ENCODE measurements around the gene FRS2. TPM values are rescaled to one million over a fixed set of nuclear protein-coding genes. Genes with fewer than 3 reads are reported as not detected.
"Not testable (repeated sequence)": the region's sequence is repeated elsewhere in the genome, so short reads cannot be mapped to it uniquely, and the experiment has no call there.

Gene FRS2
- total RNA-seq, 2 donors from 2014 or later = 11.0 to 12.8 TPM

- peak; percentile 98 for ATAC-seq (replicated peaks)
- Mint-ChIP-seq H3K4me3 (peak within 1 kb of the TSS; percentile 98), H3K4me1 (no peaks in the 10 kb centered on the region), H3K27me3 (no peaks in the 10 kb centered on the region), H3K27ac (peak within 1 kb of the TSS; percentile 96), H3K36me3 (ENCODE audit: low read depth) (peaks cover 52% of the 10 kb centered on the region), H3K9me3 (no peaks in the 10 kb centered on the region)
These were observed 115.2 kb downstream of the FRS2 start, which contains the start of gene CCT2 for GRCh38 chr12:69585189-69586062. Gene CCT2 (plus strand): TSS chr12:69585459. CDS start chr12:69585522, 63 bp downstream.

- Mint-ChIP-seq H3K27me3 (no peaks in the 10 kb centered on the region), H3K36me3 (ENCODE audit: low read depth) (peaks cover 84% of the 10 kb centered on the region), H3K4me1 (no peaks in the 10 kb centered on the region), H3K4me3 (no peak overlapping the region), H3K27ac (no peak overlapping the region), H3K9me3 (no peaks in the 10 kb centered on the region)
- no peak for ATAC-seq (replicated peaks)
These were observed 118.3 kb downstream of the FRS2 start for GRCh38 chr12:69588527-69588926.

- ATAC-seq (replicated peaks) = no peak
- peaks cover 89% of the 10 kb centered on the region for H3K36me3 Mint-ChIP-seq (ENCODE audit: low read depth)
- H3K27me3 Mint-ChIP-seq = no peaks in the 10 kb centered on the region
- no peak overlapping the region for H3K27ac Mint-ChIP-seq
- no peak overlapping the region for H3K4me3 Mint-ChIP-seq
- H3K9me3 Mint-ChIP-seq = no peaks in the 10 kb centered on the region
- H3K4me1 Mint-ChIP-seq = peaks cover 4% of the 10 kb centered on the region
These were observed 118.9 kb downstream of the FRS2 start for GRCh38 chr12:69589082-69589481.

GRCh38 chr12:69595689-69596088 lies 125.5 kb downstream of the FRS2 start:
- no peak for ATAC-seq (replicated peaks)
- Mint-ChIP-seq H3K4me1 (peaks cover 4% of the 10 kb centered on the region), H3K27me3 (no peaks in the 10 kb centered on the region), H3K4me3 (no peak overlapping the region), H3K27ac (peak overlapping the region; percentile 39), H3K36me3 (ENCODE audit: low read depth) (peaks cover 97% of the 10 kb centered on the region), H3K9me3 (no peaks in the 10 kb centered on the region)

GRCh38 chr12:69598174-69598753 lies 128.1 kb downstream of the FRS2 start:
- Mint-ChIP-seq H3K27me3 (no peaks in the 10 kb centered on the region), H3K4me1 (peaks cover 4% of the 10 kb centered on the region), H3K36me3 (ENCODE audit: low read depth) (peaks cover 97% of the 10 kb centered on the region), H3K9me3 (no peaks in the 10 kb centered on the region), H3K27ac (peak overlapping the region; percentile 47), H3K4me3 (no peak overlapping the region)
- no peak for ATAC-seq (replicated peaks)

DNA sequence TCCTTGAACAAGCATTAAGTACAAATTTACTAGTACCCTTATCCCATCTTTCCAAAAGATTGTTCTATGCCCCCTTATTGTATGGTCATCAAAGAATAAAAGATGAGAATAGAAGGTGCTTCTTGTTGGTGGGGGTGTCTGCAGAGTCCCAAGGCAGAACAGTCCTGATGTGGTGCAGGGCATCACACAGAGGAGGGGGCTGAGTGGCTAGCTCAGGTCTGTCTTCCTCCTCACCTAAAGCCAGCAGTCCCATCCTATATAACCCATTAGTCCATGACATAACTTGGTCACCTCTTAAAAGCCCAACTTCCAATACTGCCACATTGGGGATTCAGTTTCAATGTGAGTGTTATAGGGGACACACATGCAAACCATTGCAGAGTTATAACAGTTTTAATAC lies 130.6 kb downstream of the FRS2 start:
- H3K4me1 Mint-ChIP-seq = no peaks in the 10 kb centered on the region
- H3K9me3 Mint-ChIP-seq = no peaks in the 10 kb centered on the region
- peaks cover 75% of the 10 kb centered on the region for H3K36me3 Mint-ChIP-seq (ENCODE audit: low read depth)
- H3K27ac Mint-ChIP-seq = no peak overlapping the region
- ATAC-seq (replicated peaks) = no peak
- no peak overlapping the region for H3K4me3 Mint-ChIP-seq
- no peaks in the 10 kb centered on the region for H3K27me3 Mint-ChIP-seq

DNA sequence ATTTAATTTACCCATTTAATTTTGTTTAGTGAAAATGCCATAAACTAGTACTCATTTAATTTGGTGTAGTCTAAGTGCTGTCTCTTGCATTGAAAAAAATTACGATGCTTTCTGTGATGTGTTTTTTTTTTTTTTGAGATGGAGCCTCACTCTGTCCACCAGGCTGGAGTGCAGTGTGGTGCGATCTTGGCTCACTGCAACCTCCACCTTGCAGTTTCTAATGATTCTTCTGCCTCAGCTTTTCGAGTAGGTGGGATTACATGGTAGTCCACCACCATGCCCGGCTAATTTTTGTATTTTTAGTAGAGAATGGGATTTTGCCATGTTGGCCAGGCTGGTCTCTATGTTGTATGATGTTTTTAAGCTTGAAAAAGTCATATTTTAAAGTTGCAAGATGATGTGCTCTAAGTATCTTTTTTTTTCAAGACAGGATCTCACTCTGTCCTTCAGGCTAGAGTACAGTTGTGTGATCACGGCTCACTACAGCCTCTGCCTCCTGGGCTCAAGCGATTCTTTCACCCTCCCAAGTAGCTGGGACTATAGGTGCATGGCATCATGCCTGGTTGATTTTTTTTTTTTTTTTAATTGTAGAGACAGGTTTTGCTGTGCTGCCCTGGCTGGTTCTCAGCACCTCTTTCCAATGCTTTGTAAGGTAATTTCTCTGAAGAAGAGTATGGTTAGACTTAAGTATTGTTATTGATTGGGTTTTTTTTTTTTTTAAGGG lies 131.9 kb downstream of the FRS2 start:
- H3K4me1 Mint-ChIP-seq = no peaks in the 10 kb centered on the region
- no peak overlapping the region for H3K27ac Mint-ChIP-seq
- no peak overlapping the region for H3K4me3 Mint-ChIP-seq
- H3K9me3 Mint-ChIP-seq = no peaks in the 10 kb centered on the region
- peaks cover 62% of the 10 kb centered on the region for H3K36me3 Mint-ChIP-seq (ENCODE audit: low read depth)
- no peaks in the 10 kb centered on the region for H3K27me3 Mint-ChIP-seq
- no peak for ATAC-seq (replicated peaks)

DNA sequence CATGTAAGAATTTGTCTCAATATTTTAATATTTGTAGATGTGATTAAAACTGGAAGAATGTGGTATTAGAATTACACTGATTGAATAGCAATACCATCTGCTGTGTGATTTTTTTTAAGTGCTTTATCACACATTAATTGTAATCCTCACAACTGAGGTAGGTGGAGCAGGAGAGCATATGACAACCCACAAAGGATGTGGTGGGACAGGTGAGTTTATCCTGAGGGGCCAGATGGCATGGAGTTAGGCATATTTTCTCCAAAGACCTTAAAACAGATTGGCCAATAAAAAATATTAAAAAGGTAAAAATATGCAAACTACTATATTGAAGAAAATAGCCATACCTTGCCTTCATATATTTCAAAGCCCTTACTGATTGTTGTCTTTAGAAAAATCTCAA lies 132.8 kb downstream of the FRS2 start:
- H3K4me1 Mint-ChIP-seq = no peaks in the 10 kb centered on the region
- no peaks in the 10 kb centered on the region for H3K27me3 Mint-ChIP-seq
- no peak overlapping the region for H3K4me3 Mint-ChIP-seq
- H3K9me3 Mint-ChIP-seq = no peaks in the 10 kb centered on the region
- peaks cover 54% of the 10 kb centered on the region for H3K36me3 Mint-ChIP-seq (ENCODE audit: low read depth)
- H3K27ac Mint-ChIP-seq = no peak overlapping the region
- no peak for ATAC-seq (replicated peaks)

DNA sequence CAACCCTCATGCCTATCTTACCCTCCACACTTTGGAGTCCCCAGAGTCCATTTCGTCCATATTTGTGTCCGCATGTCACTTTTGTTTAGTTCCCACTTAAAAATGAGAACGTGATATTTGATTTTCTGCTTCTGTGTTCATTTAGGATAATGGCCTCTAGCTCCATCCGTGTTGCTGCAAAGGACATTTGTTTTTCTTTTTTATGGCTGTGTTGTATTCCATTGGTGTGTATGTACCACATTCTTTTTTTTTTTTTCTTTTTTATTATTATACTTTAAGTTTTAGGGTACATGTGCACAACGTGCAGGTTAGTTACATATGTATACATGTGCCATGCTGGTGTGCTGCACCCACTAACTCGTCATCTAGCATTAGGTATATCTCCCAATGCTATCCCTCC lies 133.4 kb downstream of the FRS2 start:
- H3K9me3 Mint-ChIP-seq; H3K4me1 Mint-ChIP-seq; H3K27me3 Mint-ChIP-seq; ATAC-seq (replicated peaks); H3K4me3 Mint-ChIP-seq; H3K27ac Mint-ChIP-seq: not testable (repeated sequence)
- peaks cover 48% of the 10 kb centered on the region for H3K36me3 Mint-ChIP-seq (ENCODE audit: low read depth)

DNA sequence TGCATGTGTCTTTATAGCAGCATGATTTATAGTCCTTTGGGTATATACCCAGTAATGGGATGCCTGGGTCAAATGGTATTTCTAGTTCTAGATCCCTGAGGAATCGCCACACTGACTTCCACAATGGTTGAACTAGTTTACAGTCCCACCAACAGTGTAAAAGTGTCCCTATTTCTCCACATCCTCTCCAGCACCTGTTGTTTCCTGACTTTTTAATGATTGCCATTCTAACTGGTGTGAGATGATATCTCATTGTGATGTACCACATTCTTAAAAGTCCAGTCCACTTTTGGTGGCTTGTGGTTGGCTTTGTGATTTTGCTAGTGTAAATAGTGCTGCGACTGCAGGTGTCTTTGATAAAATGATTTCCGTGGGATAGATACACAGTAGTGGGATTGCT lies 134.1 kb downstream of the FRS2 start:
- ATAC-seq (replicated peaks); H3K27ac Mint-ChIP-seq; H3K4me3 Mint-ChIP-seq: not testable (repeated sequence)

GRCh38 chr12:69608114-69608513 lies 137.9 kb downstream of the FRS2 start:
- H3K9me3 Mint-ChIP-seq = no peaks in the 10 kb centered on the region
- peaks cover 5% of the 10 kb centered on the region for H3K36me3 Mint-ChIP-seq (ENCODE audit: low read depth)
- H3K4me1 Mint-ChIP-seq = no peaks in the 10 kb centered on the region
- ATAC-seq (replicated peaks) = no peak
- H3K4me3 Mint-ChIP-seq = no peak overlapping the region
- H3K27me3 Mint-ChIP-seq = no peaks in the 10 kb centered on the region
- H3K27ac Mint-ChIP-seq = no peak overlapping the region

More for the DNA sequence above, 134.1 kb downstream of the FRS2 start:
- not testable (repeated sequence) for H3K27me3 Mint-ChIP-seq, H3K9me3 Mint-ChIP-seq, H3K4me1 Mint-ChIP-seq
- H3K36me3 Mint-ChIP-seq (ENCODE audit: low read depth) = peaks cover 41% of the 10 kb centered on the region

DNA sequence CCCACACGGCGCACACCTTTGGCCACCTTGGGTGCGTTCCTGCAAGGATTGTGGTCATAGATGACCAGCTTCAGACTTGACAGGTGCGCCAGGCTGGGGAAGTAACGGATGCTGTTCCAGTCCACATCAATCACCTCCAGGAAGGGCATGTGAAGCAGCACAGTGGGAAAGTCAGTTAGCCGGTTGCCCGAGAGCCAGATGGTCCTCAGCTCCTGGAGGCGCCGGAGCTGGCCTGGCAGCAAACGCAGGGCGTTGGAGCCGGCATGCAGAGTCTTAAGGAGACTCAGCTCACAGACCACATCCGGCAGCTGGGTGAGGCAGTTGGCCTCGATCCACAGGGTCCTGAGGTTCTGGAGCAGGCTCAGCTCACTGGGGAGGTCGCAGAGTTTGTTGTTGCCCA lies 139.9 kb downstream of the FRS2 start:
- H3K4me3 Mint-ChIP-seq = no peak overlapping the region
- no peak for ATAC-seq (replicated peaks)
- H3K9me3 Mint-ChIP-seq = no peaks in the 10 kb centered on the region
- peaks cover 6% of the 10 kb centered on the region for H3K27me3 Mint-ChIP-seq
- H3K4me1 Mint-ChIP-seq = no peaks in the 10 kb centered on the region
- no peaks in the 10 kb centered on the region for H3K36me3 Mint-ChIP-seq (ENCODE audit: low read depth)
- H3K27ac Mint-ChIP-seq = no peak overlapping the region

DNA sequence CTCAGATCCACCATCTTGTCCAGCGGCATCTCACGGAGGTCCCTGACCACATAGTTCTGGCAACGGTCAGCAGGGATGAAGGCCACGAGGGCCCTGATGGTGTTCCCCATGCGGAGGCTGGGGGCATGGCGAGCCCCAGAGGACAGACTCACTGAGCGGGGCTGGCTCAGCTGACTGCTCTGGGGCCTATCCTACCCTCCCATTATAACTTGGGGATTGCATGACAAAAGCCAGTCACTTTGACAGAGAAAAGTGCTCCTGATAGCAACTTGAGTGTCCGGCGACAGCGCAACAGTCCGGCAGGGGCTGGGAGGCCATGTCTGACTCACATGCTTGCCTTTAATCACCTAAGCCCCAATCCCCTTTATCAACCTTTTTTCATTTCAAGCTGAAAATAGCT lies 140.5 kb downstream of the FRS2 start, which contains the start of gene LRRC10:
LRRC10 (minus strand) TSS at position 179 of the 400 bp plus-strand sequence; CDS start at position 110, 69 bp downstream.
- Mint-ChIP-seq H3K9me3 (no peaks in the 10 kb centered on the region), H3K4me1 (no peaks in the 10 kb centered on the region), H3K27ac (no peak within 1 kb of the TSS), H3K27me3 (peaks cover 10% of the 10 kb centered on the region), H3K36me3 (ENCODE audit: low read depth) (no peaks in the 10 kb centered on the region), H3K4me3 (no peak within 1 kb of the TSS)
- ATAC-seq (replicated peaks) = no peak

GRCh38 chr12:69613351-69613750 lies 143.2 kb downstream of the FRS2 start:
- ATAC-seq (replicated peaks) = no peak
- H3K27me3 Mint-ChIP-seq = peaks cover 20% of the 10 kb centered on the region
- H3K4me3 Mint-ChIP-seq = no peak overlapping the region

More at GRCh38 chr12:69613351-69613750, 143.2 kb downstream of the FRS2 start:
- Mint-ChIP-seq H3K27ac (no peak overlapping the region), H3K4me1 (no peaks in the 10 kb centered on the region), H3K9me3 (no peaks in the 10 kb centered on the region), H3K36me3 (ENCODE audit: low read depth) (no peaks in the 10 kb centered on the region)
